ENCODE data around the gene ALK. TPM values are rescaled to one million over a fixed set of nuclear protein-coding genes. Genes with fewer than 3 reads are reported as not detected.

Gene ALK
- total RNA-seq, 1 donor from 2014 or later, result 0.10 TPM

GRCh38 chr2:29182920-29183319 lies 738.5 kb downstream of the ALK start:
- no peak for DNase-seq

GRCh38 chr2:29182334-29182733 lies 739.1 kb downstream of the ALK start:
- DNase-seq, result no peak

GRCh38 chr2:29175338-29175737 lies 746.0 kb downstream of the ALK start:
- DNase-seq, result no peak

- no peak for DNase-seq
These were observed 746.4 kb downstream of the ALK start for GRCh38 chr2:29174937-29175336.

GRCh38 chr2:29166242-29167039 lies 754.9 kb downstream of the ALK start:
- DNase-seq, result no peak

- no peak for DNase-seq
These were observed 755.8 kb downstream of the ALK start for GRCh38 chr2:29165362-29166241.

- no peak for DNase-seq
These were observed 757.1 kb downstream of the ALK start for GRCh38 chr2:29164091-29164846.

- DNase-seq, result no peak
These were observed 759.0 kb downstream of the ALK start for GRCh38 chr2:29162204-29162928.

- DNase-seq, result no peak
These were observed 761.2 kb downstream of the ALK start for GRCh38 chr2:29160184-29160583.

GRCh38 chr2:29159125-29159524 lies 762.3 kb downstream of the ALK start:
- DNase-seq, result no peak

GRCh38 chr2:29157131-29157530 lies 764.3 kb downstream of the ALK start:
- no peak for DNase-seq

GRCh38 chr2:29155578-29155977 lies 765.8 kb downstream of the ALK start:
- no peak for DNase-seq

GRCh38 chr2:29154610-29155009 lies 766.8 kb downstream of the ALK start:
- DNase-seq, result no peak

GRCh38 chr2:29147963-29148362 lies 773.4 kb downstream of the ALK start:
- no peak for DNase-seq

- DNase-seq, result no peak
These were observed 775.2 kb downstream of the ALK start for GRCh38 chr2:29146197-29146596.

- no peak for DNase-seq
These were observed 777.7 kb downstream of the ALK start for GRCh38 chr2:29143657-29144056.

Small RNA genes lying within 50 kb of the gene (small RNA-seq; reads per million reads assigned to genes)
- not detected for gene RN7SL516P (ENCODE audit: low replicate concordance)

Other genes with a start within 250 kb of the ALK start
- 82.2 TPM for gene YPEL5, start 225.4 kb upstream of the ALK start, total RNA-seq